GM18873 (cell line): ENCODE measurements around the gene PLD4.

ENCODE experiments used
- ATAC-seq: cut with Tn5 transposase; IDR thresholded peaks from one replicate; pipeline ENCODE4 v1.9.1; 2021; ENCODE audit warnings: mild to moderate bottlenecking, moderate library complexity, moderate number of reproducible peaks; ENCODE audit not compliant: unreplicated experiment, low FRiP score

The PLD4 gene

GRCh38 chr14:104927432-104927816 lies 2.7 kb downstream of the PLD4 start:
- ATAC-seq = no peak

GRCh38 chr14:104927901-104928300 lies 3.2 kb downstream of the PLD4 start:
- no peak for ATAC-seq

GRCh38 chr14:104928391-104929133 lies 3.9 kb downstream of the PLD4 start:
- ATAC-seq = no peak

GRCh38 chr14:104929268-104930230 lies 4.9 kb downstream of the PLD4 start:
- no peak for ATAC-seq

GRCh38 chr14:104930526-104931303 lies 6.0 kb downstream of the PLD4 start:
- no peak for ATAC-seq

GRCh38 chr14:104931304-104931770 lies 6.7 kb downstream of the PLD4 start:
- ATAC-seq = no peak

- ATAC-seq = no peak
Measured at GRCh38 chr14:104931771-104932675, 7.3 kb downstream of the PLD4 start.

- ATAC-seq = no peak
Measured at GRCh38 chr14:104932676-104933631, 8.3 kb downstream of the PLD4 start.

GRCh38 chr14:104933746-104934733 lies 9.4 kb downstream of the PLD4 start:
- no peak for ATAC-seq

- no peak for ATAC-seq
Measured at GRCh38 chr14:104935026-104935650, 10.5 kb downstream of the PLD4 start.

GRCh38 chr14:104935955-104936354 lies 11.3 kb downstream of the PLD4 start:
- ATAC-seq = no peak

GRCh38 chr14:104936361-104937155 lies 11.9 kb downstream of the PLD4 start:
- no peak for ATAC-seq

GRCh38 chr14:104937161-104937560 lies 12.5 kb downstream of the PLD4 start:
- no peak for ATAC-seq

GRCh38 chr14:104937694-104938365 lies 13.2 kb downstream of the PLD4 start:
- ATAC-seq = no peak

GRCh38 chr14:104938436-104938835 lies 13.8 kb downstream of the PLD4 start:
- ATAC-seq = no peak

GRCh38 chr14:104938960-104939359 lies 14.3 kb downstream of the PLD4 start:
- ATAC-seq = no peak
